WTC11 (cell line): Measurements from ENCODE around the gene KIF21B. TPM values are rescaled to one million over a fixed set of nuclear protein-coding genes. Genes with fewer than 3 reads are reported as not detected.

Experiments used
- ATAC-seq: fragments of 200-7000 bp; cut with Tn5 transposase; 2 replicates; pipeline ENCODE4 v1.10.0; 2021; ENCODE audit warnings: mild to moderate bottlenecking, moderate library complexity
- CTCF ChIA-PET: fragments of 300-600 bp; sonication (Branson Sonifier 250); formaldehyde crosslinking; loops from one replicate; lab custom pipeline; 2021; ENCODE audit warnings: antibody characterized with exemption; lab: Charles Lee
- POLR2A ChIA-PET: fragments of 350-600 bp; sonication (Branson Sonifier 250); formaldehyde crosslinking; loops from one replicate; lab custom pipeline; 2021; ENCODE audit warnings: antibody characterized with exemption; lab: Charles Lee
- DNase-seq: peaks from one replicate; pipeline ENCODE4 v3.0.0; 2021; ENCODE audit warnings: low spot score
- H3K27ac Mint-ChIP-seq: 2 replicates; pipeline ENCODE4 v1.8.0; 2021; ENCODE audit warnings: mixed read lengths
- H3K27me3 Mint-ChIP-seq: 2 replicates; pipeline ENCODE4 v1.8.0; 2021; ENCODE audit warnings: low read depth, mild to moderate bottlenecking, moderate library complexity, mixed read lengths
- H3K36me3 Mint-ChIP-seq: 2 replicates; pipeline ENCODE4 v1.8.0; 2021; ENCODE audit warnings: mixed read lengths
- H3K4me1 Mint-ChIP-seq: 2 replicates; pipeline ENCODE4 v1.8.0; 2022; ENCODE audit warnings: mixed read lengths
- H3K4me3 Mint-ChIP-seq: 2 replicates; pipeline ENCODE4 v1.8.0; 2021; ENCODE audit warnings: mild to moderate bottlenecking, moderate library complexity, mixed read lengths
- H3K9me3 Mint-ChIP-seq: 2 replicates; pipeline ENCODE4 v1.8.0; 2021; ENCODE audit warnings: mixed read lengths
- CBFB ChIP-seq: sonication (generic); formaldehyde crosslinking; IDR thresholded peaks from 2 replicates; pipeline ENCODE4 v1.8.1; 2022; ENCODE audit warnings: mild to moderate bottlenecking, low read depth, missing genetic modification reagents
- JAZF1 ChIP-seq: fragments of 250-450 bp; sonication (Bioruptor Pico); IDR thresholded peaks from 2 replicates; pipeline ENCODE4 v1.9.0; 2021; ENCODE audit warnings: moderate library complexity, mild to moderate bottlenecking, inconsistent platforms
- SMAD3 ChIP-seq: sonication (generic); formaldehyde crosslinking; IDR thresholded peaks from 2 replicates; pipeline ENCODE4 v1.8.0; 2022; ENCODE audit warnings: missing genetic modification reagents, mild to moderate bottlenecking, borderline replicate concordance
- ZNF219 ChIP-seq: sonication (generic); formaldehyde crosslinking; IDR thresholded peaks from 2 replicates; pipeline ENCODE4 v1.8.0; 2023; ENCODE audit warnings: missing genetic modification reagents, mild to moderate bottlenecking, borderline replicate concordance
- ZNF263 ChIP-seq: sonication (generic); formaldehyde crosslinking; IDR thresholded peaks from 2 replicates; pipeline ENCODE4 v1.8.1; 2022; ENCODE audit warnings: low read depth, mild to moderate bottlenecking, moderate library complexity, missing genetic modification reagents
- ZNF317 ChIP-seq: sonication (generic); formaldehyde crosslinking; IDR thresholded peaks from 2 replicates; pipeline ENCODE4 v1.8.1; 2023; ENCODE audit warnings: low read depth, mild to moderate bottlenecking, moderate library complexity, missing genetic modification reagents, borderline replicate concordance
- total RNA-seq: library from RNA; stranded (reverse); gene quantifications from 3 replicates; pipeline ENCODE4 v1.2.3, GENCODE V29; 2021
- TF ChIP-seq, protein P1 (sequence below): sonication (generic); formaldehyde crosslinking; IDR thresholded peaks from 2 replicates; pipeline ENCODE4 v1.8.1; 2022; ENCODE audit warnings: low read depth, mild to moderate bottlenecking, moderate library complexity, missing genetic modification reagents, borderline replicate concordance
- TF ChIP-seq, protein P2 (sequence below): fragments of 250-450 bp; sonication (Bioruptor Pico); IDR thresholded peaks from 2 replicates; pipeline ENCODE4 v1.9.0; 2021; ENCODE audit warnings: mild to moderate bottlenecking, borderline replicate concordance
- TF ChIP-seq, protein P3 (sequence below): fragments of 200-600 bp; IDR thresholded peaks from 2 replicates; pipeline ENCODE4 v1.8.0; 2022; ENCODE audit warnings: antibody characterized with exemption
- TF ChIP-seq, protein P4 (sequence below): sonication (generic); formaldehyde crosslinking; IDR thresholded peaks from 2 replicates; pipeline ENCODE4 v1.8.0; 2022; ENCODE audit warnings: mild to moderate bottlenecking, missing genetic modification reagents
- TF ChIP-seq, protein P5 (sequence below): fragments of 250-450 bp; sonication (Bioruptor Pico); IDR thresholded peaks from 2 replicates; pipeline ENCODE4 v1.8.0; 2021; ENCODE audit warnings: mild to moderate bottlenecking
- TF ChIP-seq, protein P6 (sequence below): fragments of 250-450 bp; sonication (Bioruptor Pico); IDR thresholded peaks from 2 replicates; pipeline ENCODE4 v1.9.0; 2021; ENCODE audit warnings: mild to moderate bottlenecking
- TF ChIP-seq, protein P7 (sequence below): sonication (generic); formaldehyde crosslinking; IDR thresholded peaks from 2 replicates; pipeline ENCODE4 v1.8.1; 2023; ENCODE audit warnings: mild to moderate bottlenecking, missing genetic modification reagents
- TF ChIP-seq, protein P8 (sequence below): sonication (generic); formaldehyde crosslinking; IDR thresholded peaks from 2 replicates; pipeline ENCODE4 v1.8.1; 2023; ENCODE audit warnings: mild to moderate bottlenecking, moderate library complexity, missing genetic modification reagents

Gene KIF21B
- total RNA-seq, 1 experiment from 2014 or later: 19.4 TPM

DNA sequence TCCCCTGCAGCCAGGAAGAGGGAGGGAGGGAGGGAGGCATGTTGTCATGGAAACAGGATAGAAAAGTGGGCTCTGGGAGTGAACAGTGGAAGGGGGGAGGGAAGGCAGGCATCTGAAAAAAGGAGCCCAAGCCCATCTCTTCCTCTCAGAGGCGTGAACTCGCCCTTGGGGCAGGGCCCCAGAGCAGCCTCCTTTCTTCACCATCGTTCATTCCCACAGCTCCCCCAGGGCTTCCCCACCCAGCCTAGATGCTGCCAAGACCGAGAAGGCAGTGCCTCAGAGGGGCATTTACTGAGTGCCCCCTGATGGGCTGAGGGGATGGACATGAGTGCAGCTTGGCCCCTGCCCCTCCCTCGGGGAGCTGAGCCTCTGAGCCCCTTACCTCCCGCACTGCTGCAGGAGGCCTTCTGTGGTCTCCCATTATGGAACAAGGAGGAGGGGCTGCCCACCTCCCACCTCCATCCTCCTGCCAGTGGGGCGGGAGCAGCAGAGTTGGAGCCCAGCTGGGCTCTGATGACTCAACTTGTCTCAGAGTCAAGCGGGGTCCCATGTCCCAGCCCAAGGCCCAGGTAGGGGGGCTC lies 39.1 kb upstream of the KIF21B start (continued):
- TF ChIP-seq, protein P1, sequence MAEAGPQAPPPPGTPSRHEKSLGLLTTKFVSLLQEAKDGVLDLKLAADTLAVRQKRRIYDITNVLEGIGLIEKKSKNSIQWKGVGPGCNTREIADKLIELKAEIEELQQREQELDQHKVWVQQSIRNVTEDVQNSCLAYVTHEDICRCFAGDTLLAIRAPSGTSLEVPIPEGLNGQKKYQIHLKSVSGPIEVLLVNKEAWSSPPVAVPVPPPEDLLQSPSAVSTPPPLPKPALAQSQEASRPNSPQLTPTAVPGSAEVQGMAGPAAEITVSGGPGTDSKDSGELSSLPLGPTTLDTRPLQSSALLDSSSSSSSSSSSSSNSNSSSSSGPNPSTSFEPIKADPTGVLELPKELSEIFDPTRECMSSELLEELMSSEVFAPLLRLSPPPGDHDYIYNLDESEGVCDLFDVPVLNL (CRISPR knock-in tag): no peak
- TF ChIP-seq, protein P2, sequence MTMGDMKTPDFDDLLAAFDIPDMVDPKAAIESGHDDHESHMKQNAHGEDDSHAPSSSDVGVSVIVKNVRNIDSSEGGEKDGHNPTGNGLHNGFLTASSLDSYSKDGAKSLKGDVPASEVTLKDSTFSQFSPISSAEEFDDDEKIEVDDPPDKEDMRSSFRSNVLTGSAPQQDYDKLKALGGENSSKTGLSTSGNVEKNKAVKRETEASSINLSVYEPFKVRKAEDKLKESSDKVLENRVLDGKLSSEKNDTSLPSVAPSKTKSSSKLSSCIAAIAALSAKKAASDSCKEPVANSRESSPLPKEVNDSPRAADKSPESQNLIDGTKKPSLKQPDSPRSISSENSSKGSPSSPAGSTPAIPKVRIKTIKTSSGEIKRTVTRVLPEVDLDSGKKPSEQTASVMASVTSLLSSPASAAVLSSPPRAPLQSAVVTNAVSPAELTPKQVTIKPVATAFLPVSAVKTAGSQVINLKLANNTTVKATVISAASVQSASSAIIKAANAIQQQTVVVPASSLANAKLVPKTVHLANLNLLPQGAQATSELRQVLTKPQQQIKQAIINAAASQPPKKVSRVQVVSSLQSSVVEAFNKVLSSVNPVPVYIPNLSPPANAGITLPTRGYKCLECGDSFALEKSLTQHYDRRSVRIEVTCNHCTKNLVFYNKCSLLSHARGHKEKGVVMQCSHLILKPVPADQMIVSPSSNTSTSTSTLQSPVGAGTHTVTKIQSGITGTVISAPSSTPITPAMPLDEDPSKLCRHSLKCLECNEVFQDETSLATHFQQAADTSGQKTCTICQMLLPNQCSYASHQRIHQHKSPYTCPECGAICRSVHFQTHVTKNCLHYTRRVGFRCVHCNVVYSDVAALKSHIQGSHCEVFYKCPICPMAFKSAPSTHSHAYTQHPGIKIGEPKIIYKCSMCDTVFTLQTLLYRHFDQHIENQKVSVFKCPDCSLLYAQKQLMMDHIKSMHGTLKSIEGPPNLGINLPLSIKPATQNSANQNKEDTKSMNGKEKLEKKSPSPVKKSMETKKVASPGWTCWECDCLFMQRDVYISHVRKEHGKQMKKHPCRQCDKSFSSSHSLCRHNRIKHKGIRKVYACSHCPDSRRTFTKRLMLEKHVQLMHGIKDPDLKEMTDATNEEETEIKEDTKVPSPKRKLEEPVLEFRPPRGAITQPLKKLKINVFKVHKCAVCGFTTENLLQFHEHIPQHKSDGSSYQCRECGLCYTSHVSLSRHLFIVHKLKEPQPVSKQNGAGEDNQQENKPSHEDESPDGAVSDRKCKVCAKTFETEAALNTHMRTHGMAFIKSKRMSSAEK (CRISPR knock-in tag): no peak
- TF ChIP-seq, protein P3, sequence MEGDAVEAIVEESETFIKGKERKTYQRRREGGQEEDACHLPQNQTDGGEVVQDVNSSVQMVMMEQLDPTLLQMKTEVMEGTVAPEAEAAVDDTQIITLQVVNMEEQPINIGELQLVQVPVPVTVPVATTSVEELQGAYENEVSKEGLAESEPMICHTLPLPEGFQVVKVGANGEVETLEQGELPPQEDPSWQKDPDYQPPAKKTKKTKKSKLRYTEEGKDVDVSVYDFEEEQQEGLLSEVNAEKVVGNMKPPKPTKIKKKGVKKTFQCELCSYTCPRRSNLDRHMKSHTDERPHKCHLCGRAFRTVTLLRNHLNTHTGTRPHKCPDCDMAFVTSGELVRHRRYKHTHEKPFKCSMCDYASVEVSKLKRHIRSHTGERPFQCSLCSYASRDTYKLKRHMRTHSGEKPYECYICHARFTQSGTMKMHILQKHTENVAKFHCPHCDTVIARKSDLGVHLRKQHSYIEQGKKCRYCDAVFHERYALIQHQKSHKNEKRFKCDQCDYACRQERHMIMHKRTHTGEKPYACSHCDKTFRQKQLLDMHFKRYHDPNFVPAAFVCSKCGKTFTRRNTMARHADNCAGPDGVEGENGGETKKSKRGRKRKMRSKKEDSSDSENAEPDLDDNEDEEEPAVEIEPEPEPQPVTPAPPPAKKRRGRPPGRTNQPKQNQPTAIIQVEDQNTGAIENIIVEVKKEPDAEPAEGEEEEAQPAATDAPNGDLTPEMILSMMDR: no peak
- TF ChIP-seq, protein P4, sequence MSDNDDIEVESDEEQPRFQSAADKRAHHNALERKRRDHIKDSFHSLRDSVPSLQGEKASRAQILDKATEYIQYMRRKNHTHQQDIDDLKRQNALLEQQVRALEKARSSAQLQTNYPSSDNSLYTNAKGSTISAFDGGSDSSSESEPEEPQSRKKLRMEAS: no peak
- no peak for TF ChIP-seq JAZF1 (CRISPR knock-in tag)

DNA sequence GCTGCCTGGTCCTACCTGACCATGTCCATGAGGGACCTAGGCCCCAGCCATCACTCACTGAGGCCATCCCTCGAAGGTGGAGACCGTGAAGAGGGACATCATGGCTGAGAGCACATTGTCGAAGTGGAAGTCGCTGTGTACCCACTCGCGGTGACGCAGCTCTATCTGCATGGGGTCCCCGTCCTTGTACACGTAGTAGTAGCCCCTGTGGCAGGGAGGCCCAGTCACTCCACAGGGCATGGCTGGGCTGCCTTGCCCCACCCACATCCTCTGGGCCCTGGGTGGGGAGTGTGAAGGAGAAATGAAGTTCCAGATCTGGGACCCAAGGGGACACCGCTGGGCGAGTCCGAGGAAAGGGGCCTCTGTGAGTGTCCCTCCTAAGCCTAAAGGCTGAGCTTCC lies 38.4 kb upstream of the KIF21B start:
- Mint-ChIP-seq H3K4me1 (peaks cover 27% of the 10 kb centered on the region), H3K4me3 (no peak overlapping the region), H3K36me3 (no peaks in the 10 kb centered on the region), H3K9me3 (peaks cover 3% of the 10 kb centered on the region; the same call in 1 of the 2 replicates), H3K27ac (no peak overlapping the region), H3K27me3 (no peaks in the 10 kb centered on the region)
- TF ChIP-seq ZNF263 (CRISPR knock-in tag): no peak
- no peak for TF ChIP-seq CBFB (CRISPR knock-in tag)
- no peak for TF ChIP-seq SMAD3
- TF ChIP-seq, protein P5, sequence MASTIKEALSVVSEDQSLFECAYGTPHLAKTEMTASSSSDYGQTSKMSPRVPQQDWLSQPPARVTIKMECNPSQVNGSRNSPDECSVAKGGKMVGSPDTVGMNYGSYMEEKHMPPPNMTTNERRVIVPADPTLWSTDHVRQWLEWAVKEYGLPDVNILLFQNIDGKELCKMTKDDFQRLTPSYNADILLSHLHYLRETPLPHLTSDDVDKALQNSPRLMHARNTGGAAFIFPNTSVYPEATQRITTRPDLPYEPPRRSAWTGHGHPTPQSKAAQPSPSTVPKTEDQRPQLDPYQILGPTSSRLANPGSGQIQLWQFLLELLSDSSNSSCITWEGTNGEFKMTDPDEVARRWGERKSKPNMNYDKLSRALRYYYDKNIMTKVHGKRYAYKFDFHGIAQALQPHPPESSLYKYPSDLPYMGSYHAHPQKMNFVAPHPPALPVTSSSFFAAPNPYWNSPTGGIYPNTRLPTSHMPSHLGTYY (CRISPR knock-in tag): no peak
- TF ChIP-seq, protein P6, sequence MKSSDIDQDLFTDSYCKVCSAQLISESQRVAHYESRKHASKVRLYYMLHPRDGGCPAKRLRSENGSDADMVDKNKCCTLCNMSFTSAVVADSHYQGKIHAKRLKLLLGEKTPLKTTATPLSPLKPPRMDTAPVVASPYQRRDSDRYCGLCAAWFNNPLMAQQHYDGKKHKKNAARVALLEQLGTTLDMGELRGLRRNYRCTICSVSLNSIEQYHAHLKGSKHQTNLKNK (CRISPR knock-in tag): no peak
- TF ChIP-seq, protein P7, sequence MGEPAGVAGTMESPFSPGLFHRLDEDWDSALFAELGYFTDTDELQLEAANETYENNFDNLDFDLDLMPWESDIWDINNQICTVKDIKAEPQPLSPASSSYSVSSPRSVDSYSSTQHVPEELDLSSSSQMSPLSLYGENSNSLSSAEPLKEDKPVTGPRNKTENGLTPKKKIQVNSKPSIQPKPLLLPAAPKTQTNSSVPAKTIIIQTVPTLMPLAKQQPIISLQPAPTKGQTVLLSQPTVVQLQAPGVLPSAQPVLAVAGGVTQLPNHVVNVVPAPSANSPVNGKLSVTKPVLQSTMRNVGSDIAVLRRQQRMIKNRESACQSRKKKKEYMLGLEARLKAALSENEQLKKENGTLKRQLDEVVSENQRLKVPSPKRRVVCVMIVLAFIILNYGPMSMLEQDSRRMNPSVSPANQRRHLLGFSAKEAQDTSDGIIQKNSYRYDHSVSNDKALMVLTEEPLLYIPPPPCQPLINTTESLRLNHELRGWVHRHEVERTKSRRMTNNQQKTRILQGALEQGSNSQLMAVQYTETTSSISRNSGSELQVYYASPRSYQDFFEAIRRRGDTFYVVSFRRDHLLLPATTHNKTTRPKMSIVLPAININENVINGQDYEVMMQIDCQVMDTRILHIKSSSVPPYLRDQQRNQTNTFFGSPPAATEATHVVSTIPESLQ: no peak
- no peak for TF ChIP-seq ZNF317 (CRISPR knock-in tag)
- TF ChIP-seq, protein P8, sequence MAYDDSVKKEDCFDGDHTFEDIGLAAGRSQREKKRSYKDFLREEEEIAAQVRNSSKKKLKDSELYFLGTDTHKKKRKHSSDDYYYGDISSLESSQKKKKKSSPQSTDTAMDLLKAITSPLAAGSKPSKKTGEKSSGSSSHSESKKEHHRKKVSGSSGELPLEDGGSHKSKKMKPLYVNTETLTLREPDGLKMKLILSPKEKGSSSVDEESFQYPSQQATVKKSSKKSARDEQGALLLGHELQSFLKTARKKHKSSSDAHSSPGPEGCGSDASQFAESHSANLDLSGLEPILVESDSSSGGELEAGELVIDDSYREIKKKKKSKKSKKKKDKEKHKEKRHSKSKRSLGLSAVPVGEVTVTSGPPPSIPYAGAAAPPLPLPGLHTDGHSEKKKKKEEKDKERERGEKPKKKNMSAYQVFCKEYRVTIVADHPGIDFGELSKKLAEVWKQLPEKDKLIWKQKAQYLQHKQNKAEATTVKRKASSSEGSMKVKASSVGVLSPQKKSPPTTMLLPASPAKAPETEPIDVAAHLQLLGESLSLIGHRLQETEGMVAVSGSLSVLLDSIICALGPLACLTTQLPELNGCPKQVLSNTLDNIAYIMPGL (CRISPR knock-in tag): no peak
- no peak for TF ChIP-seq ZNF219 (CRISPR knock-in tag)
- TF ChIP-seq, protein P1 (CRISPR knock-in tag): no peak
- ATAC-seq (no peak), DNase-seq (no peak)
- CTCF ChIA-PET: interaction anchor here (0.7 to 2.8 kb wide), 4 partner anchors 18 to 90 kb away, joined by 3 to 8 read pairs (median 3); no protein-coding TSS in a partner anchor
- POLR2A ChIA-PET: no interaction called here
